ENCODE data around the gene LAMA5.

The LAMA5 gene

GRCh38 chr20:62318400-62319345 lies 48.4 kb downstream of the LAMA5 start:
- DNase-seq (ENCODE audit: low read depth in 1 of 2, low spot score in 1 of 2) = no peak

- no peak for DNase-seq (ENCODE audit: low read depth in 1 of 2, low spot score in 1 of 2)
Measured at GRCh38 chr20:62317167-62317655, 49.9 kb downstream of the LAMA5 start.

GRCh38 chr20:62316331-62317166 lies 50.6 kb downstream of the LAMA5 start:
- DNase-seq (ENCODE audit: low read depth in 1 of 2, low spot score in 1 of 2) = no peak

- no peak for DNase-seq (ENCODE audit: low read depth in 1 of 2, low spot score in 1 of 2)
Measured at GRCh38 chr20:62315773-62316172, 51.3 kb downstream of the LAMA5 start.

GRCh38 chr20:62314711-62315302 lies 52.3 kb downstream of the LAMA5 start:
- DNase-seq (ENCODE audit: low read depth in 1 of 2, low spot score in 1 of 2) = no peak

GRCh38 chr20:62314339-62314638 lies 52.8 kb downstream of the LAMA5 start:
- no peak for DNase-seq (ENCODE audit: low read depth in 1 of 2, low spot score in 1 of 2)

GRCh38 chr20:62313460-62314338 lies 53.4 kb downstream of the LAMA5 start:
- DNase-seq (ENCODE audit: low read depth in 1 of 2, low spot score in 1 of 2) = no peak

GRCh38 chr20:62313021-62313420 lies 54.1 kb downstream of the LAMA5 start:
- no peak for DNase-seq (ENCODE audit: low read depth in 1 of 2, low spot score in 1 of 2)

DNA sequence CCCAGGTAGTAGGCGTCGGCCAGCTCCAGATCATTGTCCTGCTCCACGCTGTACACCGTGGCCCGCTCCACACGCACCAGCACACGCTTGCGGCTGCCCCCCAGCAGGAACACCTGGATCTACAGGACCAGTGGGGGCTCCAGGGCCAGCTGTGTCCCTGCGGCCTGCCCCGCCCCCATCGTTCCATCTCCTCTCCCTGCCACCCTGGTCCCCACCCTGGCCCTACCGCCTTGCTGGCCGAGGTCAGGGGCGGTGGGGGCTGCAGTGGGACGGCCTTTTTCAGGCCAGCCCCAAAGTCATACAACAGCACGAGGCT lies 54.5 kb downstream of the LAMA5 start:
- no peak for DNase-seq (ENCODE audit: low read depth in 1 of 2, low spot score in 1 of 2)

GRCh38 chr20:62311832-62312661 lies 55.1 kb downstream of the LAMA5 start:
- no peak for DNase-seq (ENCODE audit: low read depth in 1 of 2, low spot score in 1 of 2)

- DNase-seq (ENCODE audit: low read depth in 1 of 2, low spot score in 1 of 2) = no peak
Measured at GRCh38 chr20:62311150-62311549, 56.0 kb downstream of the LAMA5 start.

DNA sequence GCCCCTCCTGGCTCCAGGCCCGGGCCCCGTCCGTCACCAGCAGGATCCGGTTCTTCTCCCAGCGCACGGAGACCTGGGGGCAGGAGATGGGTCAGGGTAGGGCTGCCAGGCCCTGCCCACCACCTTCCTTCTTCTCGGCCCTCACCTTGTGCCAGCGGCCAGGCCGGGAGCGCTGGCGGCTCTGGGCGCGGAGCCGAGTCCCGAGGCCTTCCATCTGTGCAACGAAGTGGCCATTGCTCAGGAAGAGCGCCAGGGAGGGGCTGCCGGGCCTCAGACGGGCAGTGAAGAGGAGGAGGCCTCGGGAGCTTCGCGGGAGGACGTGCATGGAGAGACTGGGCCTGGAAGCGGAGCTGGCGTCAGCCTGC lies 56.4 kb downstream of the LAMA5 start:
- DNase-seq (ENCODE audit: low read depth in 1 of 2, low spot score in 1 of 2) = no peak

DNA sequence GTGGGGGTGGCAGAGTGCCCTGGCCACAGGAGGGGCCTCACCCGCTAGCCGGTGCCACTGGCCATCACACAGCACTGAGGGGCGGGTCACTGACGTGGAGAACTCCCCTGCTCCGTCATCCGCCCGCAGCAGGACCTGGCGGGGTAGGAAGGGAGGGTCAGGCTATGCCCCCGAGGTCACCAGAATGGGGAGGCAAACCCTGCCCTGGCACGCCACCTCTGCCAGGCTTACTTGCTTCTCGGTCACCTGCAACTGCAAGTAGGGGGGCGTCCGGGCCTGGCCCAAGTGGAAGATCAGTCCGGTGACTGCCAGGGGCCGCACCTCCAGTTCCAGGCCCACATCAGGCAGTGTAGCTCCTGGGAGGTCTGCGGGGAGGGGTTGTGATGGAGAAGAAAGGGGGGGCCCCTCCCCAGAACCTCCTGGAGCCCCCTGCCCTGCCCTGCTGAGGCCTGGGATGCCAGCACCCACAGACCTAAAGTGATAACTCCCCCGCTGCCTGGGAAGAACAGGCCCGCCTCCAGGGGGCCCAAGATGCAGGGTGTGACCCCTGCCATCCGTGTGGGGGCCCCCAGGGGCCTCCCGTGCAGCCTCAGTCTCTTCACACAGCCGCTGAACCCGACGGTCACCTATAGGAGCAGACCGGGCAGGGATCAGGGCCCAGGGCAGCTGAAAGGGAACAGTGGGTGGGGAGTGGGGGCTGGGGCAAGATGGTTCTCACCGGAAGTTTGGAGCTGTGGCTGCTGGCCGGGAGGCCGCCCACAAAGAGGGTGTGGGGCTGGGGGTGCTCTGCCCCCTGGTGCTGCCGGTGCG lies 57.0 kb downstream of the LAMA5 start:
- DNase-seq (ENCODE audit: low read depth in 1 of 2, low spot score in 1 of 2) = no peak

- no peak for DNase-seq (ENCODE audit: low read depth in 1 of 2, low spot score in 1 of 2)
Measured at GRCh38 chr20:62309198-62309944, 57.7 kb downstream of the LAMA5 start.

DNA sequence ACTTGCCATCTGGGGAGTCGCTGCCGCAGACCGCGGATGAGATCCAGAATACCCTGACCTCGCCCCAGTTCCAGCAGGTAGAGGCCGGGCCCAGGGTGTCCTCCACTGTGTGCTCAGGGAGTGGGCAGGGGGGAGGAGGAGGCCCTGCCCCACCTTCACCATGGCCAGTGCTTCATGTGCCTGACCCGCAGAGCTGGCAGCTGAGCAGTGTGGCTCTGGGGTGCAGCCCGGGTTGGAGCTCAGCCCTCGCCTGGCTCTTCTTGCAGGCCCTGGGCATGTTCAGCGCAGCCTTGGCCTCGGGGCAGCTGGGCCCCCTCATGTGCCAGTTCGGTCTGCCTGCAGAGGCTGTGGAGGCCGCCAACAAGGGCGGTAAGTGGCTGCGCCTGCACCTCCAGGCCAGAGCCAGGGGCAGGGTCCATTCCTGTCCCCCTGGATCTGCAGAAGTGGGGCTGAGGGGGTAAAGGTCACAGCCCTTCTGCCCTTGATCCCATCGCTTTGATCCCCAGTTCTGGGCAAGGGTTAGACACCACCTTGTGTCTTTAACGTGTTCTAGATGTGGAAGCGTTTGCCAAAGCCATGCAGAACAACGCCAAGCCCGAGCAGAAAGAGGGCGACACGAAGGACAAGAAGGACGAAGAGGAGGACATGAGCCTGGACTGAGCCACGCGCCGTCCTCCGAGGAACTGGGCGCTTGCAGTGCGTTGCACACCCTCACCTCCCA lies 58.9 kb downstream of the LAMA5 start:
- DNase-seq (ENCODE audit: low read depth in 1 of 2, low spot score in 1 of 2) = no peak

GRCh38 chr20:62307226-62308101 lies 59.6 kb downstream of the LAMA5 start:
- DNase-seq (ENCODE audit: low read depth in 1 of 2, low spot score in 1 of 2) = no peak
